M059J (cell line): Measurements from ENCODE around the gene SRP54. TPM values are rescaled to one million over a fixed set of nuclear protein-coding genes. Genes with fewer than 3 reads are reported as not detected.
"Not testable (repeated sequence)": the region's sequence is repeated elsewhere in the genome, so short reads cannot be mapped to it uniquely, and the experiment has no call there.

Experiments
- DNase-seq: peaks from one replicate; pipeline ENCODE4 v3.0.0-alpha.2; 2012; ENCODE audit warnings: low read depth
- total RNA-seq: library from RNA; depleted of rRNA; stranded (reverse); fragments of >200 nt; shearing (Covaris generic); gene quantifications from 2 replicates; pipeline ENCODE4 v1.2.3, GENCODE V29; 2014

The SRP54 gene
- total RNA-seq, 1 experiment from 2014 or later, result 110 TPM

DNA sequence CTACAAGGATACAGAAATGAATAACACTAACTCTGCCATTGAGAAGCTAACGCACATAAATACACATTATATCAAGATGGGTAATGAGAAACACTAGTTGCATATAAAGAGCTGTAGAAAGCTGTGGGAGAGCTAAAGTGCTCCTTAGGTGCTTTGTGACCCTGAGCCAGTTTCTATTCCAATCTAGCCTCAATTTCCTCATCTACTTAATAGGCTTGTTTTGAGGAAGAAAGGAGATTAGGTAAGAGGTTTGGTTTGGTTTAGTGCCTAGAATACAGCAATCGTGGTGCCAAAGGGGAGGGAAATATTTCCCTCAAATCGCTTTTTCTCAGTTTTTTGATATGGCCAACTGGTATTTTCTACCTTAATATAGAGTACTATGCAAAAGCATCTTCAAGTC lies 994 bp downstream of the SRP54 start:
- DNase-seq, result no peak

DNA sequence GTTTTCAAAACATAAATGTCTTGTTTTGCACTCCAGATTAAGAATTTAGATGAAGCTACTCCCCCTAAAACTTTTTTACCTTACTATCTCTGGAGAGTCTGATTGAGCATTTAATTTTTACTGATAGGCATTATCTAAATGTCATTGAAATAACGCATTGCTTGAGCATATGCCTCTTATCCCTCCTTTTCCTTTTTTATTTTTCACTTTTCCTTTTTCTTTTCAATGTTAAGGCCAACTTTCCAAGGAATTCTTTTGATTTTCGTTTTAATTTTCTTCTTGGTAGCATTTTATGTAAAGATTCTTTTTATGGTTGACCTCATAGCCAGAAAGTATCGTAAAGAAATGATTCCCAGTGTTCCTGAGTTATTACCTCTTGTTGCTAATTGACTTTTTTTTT lies 2.9 kb downstream of the SRP54 start:
- DNase-seq, result no peak

DNA sequence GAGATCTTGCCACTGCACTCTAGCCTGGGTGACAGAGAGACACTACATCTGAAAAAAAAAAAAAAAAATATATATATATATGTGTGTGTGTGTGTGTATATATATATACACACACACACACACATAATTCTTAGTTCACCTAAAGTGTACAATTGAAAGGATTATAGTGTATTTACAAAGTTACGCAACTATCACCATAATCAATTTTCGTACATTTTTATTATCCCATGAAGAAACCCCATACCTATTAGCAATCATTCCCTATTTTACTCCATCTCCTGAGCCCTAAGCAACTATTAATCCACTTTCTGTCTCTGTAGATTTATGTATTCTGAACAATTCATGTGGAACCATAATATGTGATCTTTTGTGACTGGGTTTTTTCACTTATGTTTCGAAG lies 4.4 kb downstream of the SRP54 start:
- no peak for DNase-seq

DNA sequence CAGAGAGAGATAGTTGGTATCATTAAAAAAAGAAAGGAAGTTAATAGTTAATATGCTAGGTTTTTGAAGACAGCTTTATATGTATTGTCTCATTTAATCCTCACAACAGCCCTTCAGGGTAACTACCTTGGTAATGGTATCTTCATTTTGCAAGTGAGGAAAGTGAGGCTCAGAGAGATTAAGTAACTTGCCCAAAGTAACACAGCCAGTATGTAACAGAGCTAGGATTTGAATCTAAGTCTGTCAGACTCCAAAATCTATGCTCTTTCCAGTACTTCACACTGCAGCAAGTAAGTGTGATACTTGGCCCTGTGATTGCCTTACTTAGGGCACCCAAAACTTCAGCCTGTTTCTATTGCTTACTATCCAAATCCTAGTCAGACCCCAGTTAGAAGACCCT lies 7.0 kb downstream of the SRP54 start:
- DNase-seq, result no peak

DNA sequence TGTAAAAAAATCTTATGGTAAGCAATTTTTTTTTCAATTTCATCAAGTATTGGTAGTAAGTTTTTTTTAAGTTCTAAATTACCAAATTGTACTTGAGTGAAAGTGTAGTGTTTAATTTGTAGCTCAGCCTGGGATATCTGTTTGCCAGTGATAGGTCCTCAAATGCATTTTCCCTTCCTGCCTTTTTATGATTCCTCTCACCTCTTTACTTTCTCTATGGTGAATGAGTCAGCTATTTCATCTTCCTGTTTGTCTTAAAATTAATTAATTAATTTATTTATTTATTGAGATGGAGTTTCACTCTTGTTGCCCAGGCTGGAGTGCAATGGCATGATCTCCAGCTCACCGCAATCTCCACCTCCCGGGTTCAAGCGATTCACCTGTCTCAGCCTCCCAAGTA lies 10.6 kb downstream of the SRP54 start:
- DNase-seq, result peak; percentile 15

DNA sequence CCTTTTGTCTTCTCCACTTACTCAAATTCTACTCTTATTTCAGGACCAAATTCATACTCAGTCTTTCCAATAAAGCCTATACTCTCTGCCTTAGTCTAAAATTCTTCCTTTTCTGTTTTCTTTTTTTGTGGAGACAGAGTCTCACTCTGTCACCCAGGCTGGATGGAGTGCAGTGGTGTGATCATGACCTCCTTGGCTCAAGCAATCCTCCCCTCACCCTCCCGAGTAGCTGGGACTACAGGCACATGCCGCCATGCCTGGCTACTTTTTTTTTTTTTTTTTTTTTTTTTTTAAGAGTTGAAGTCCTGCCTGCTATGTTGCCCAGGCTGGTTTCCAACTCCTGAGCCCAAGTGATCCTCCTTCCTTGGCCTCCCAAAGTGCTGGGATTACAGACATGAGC lies 11.9 kb downstream of the SRP54 start:
- no peak for DNase-seq

DNA sequence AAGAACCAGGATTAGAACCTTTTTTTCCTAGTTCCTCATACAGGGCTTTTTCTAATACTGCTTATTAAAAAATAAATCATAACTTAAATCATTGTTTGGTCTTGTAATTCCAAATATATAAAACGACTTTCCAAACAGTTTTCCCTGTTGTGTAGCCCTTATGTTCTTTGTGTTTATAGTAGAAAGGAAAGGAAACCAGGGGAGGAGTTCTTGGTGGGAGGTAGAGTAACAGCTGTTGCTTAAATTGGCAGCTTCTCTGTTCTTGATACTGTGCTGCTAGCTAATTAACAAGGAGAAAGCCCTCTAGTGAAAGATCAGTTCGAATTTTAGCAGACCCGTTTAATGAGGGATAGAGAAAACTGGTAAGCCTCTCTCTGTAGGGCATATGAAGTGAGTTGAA lies 15.0 kb downstream of the SRP54 start:
- no peak for DNase-seq

DNA sequence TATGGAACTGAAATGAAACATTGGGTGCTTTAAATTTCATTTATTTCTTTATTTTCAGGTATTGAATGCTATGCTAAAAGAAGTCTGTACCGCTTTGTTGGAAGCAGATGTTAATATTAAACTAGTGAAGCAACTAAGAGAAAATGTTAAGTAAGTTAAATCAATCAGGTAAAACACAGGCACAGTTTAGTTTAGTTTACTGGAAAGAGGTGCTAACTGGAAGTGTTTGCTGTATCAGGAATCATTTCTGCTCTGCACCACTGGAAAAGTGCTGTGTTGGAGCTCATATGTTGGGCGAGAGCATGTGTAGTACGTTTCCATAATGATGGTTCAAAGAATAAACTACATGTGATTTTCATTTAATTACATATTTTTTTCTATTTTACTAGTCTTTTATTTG lies 16.7 kb downstream of the SRP54 start:
- DNase-seq, result no peak

DNA sequence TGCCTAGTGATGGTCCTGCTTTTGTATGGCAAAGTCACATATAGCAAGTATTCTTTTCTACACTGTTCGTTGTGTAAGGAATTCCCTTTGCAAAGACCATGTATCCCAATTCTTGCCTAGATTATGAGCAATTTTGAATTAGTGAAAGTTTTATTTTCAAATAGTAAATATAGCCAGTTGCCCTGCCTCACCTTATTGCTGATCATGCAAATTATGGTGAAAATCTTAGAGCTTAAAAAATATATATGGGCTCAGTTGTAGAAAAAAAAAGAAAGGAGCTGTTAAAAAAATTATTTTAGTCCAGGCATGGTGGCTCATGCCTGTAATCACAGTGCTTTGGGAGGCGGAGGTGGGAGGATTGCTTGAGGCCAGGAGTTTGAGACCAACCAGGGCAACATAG lies 18.8 kb downstream of the SRP54 start:
- no peak for DNase-seq

DNA sequence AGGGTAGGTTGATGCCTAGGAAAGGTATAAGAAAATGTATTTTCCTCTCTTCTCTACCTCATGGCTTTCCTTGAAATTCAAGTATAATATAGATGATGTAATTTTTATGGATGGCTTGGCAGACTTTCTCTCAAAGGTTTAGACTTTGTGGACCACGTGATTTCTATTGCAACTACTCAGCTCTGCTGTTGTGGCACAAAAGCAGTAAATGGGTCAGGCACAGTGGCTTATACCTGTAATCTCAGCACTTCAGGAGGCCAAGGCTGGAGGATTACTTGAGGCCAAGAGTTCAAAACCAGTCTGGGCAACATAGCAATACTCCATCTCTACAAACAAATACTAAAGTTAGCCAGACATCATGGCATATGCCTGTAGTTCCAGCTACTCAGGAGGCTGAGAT lies 22.0 kb downstream of the SRP54 start:
- DNase-seq, result no peak

DNA sequence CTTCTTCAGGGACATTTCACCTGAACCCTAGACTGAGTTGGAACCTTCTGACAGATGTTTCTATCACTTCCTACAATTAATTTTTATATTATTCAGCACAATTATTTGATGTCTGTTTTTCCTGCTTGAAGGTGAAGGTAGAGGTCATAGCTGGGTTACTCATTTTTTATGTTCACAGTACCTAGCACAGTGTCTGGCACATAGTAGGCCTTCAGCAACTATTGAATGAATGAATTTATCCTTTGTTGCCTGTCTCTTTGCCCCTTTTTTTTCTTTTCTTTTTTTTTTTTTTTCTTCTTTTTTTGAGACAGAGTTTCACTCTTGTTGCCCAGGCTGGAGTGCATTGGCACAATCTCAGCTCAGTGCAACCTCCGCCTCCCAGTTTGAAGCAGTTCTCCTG lies 33.8 kb downstream of the SRP54 start:
- DNase-seq, result no peak

DNA sequence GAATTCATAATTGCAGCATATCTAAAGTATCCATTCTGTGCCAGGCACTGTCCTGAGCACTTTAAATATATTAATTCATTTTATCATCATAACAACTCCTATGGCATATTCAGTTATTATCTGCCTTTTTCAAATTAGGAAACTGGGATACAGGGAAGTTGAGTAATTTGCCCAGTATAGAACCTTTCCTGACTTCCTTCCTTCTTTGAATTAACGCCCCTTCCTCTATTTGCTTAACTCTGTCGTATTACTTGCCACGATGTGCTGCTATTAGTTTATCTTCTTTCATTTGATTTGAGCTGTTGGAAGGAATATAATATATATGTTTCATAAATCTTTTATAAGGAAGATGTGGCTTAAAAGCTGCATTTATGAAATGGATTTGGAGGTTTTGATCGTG lies 37.9 kb downstream of the SRP54 start:
- no peak for DNase-seq

DNA sequence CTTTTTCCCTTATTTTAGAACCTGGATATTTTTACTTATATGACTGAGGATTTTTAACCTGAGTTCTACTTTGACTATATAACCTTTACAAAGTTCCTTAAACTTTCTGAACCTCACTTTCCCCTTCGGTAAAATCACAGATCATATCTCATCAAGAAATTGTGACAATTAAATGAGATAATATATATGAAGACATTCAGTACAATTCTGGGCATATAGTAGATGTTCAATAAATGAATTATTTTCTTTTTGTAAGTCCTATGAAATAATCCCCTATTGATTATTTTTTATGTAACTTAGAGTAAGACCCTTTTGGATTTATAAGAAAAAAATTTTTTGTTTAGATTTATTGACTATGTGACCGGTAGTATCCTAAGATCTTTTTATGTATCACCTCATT lies 45.6 kb downstream of the SRP54 start:
- no peak for DNase-seq

DNA sequence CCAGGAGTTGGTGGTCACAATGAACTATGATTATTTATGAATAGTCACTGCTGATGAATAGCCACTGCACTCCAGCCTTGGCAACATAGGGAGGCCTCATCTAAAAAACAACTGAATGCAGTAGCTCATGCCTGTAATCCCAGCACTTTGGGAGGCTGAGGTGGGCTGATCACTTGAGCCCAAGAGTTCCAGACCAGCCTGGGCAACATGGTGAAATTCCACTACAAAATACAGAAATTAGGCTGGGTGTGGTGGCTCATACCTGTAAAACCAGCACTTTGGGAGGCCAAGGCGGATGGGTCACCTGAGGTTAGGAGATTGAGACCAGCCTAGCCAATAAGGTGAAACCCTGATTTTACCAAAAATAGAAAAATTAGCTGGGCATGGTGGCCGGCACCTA lies 49.8 kb downstream of the SRP54 start:
- DNase-seq, result no peak

DNA sequence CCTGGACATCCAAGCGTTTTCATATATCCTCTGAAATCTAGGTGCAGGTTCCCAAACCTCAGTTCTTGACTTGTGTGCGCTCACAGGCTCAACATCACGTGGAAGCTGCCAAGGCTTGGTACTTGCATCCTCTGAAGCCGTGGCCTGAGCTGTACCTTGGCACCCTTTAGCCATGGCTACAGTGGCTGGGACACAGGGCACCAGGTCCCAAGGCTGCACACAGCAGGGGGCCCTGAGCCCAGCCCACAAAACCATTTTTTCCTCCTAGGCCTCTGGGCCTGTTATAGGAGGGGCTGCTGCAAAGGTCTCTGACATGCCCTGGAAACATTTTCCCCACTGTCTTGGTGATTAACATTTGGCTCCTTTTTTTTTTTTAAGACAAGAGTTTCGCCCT lies 51.6 kb downstream of the SRP54 start:
- no peak for DNase-seq

DNA sequence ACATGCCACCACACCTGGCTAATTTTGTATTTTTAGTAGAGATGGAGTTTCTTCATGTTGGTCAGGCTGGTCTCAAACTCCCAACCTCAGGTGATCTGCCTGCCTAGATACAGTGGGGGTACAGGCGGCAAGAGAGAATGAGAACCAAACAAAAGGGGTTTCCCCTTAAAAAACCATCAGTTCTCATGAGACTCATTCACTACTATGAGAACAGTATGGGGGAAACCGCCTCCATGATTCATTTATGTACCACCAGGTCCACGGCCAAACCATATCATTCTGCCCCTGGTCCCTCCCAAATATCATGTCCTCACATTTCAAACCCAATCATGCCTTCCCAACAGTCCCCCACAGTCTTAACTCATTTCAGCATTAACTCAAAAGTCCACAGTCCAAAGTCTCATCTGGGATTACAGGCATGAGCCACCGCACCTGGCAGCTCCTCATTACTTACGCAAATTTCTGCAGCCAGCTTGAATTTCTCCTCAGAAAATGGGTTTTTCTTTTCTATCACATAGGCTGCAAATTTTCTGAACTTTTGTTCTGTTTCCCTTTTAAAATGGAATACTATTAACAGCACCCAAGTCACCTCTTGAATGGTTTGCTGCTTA lies 52.3 kb downstream of the SRP54 start:
- DNase-seq, result not testable (repeated sequence)

DNA sequence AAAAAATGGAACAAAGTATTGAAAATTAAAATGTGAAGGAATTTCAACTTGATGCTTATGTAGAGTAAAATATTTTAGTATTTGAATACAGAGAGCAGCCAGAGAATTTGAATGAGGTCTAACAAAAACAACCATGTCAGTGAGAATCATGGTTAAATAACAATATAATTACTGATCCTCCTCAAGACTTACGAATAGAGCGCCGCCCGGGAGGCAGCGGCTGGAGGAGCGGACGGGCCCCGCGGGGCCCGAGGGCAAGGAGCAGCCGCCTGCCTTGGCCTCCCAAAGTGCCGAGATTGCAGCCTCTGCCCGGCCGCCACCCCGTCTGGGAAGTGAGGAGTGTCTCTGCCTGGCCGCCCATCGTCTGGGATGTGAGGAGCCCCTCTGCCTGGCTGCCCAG lies 55.5 kb downstream of the SRP54 start:
- not testable (repeated sequence) for DNase-seq

DNA sequence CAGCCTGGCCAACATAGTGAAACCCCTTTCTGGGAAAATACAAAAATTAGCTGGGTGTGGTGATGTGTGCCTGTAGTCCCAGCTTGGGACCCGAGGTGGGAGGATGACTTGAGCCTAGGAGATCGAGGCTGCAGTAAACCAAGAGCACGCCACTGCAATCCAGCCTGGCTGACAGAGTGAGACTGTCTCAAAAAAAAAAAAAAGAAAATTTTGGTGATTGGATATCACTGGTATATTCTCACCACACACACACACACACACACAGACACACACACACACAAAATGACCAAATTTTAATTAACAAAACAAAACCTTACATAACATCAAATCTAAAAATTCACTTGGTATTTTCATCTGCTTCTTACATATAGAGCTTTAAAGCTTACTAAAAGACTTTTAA lies 59.8 kb downstream of the SRP54 start:
- no peak for DNase-seq

DNA sequence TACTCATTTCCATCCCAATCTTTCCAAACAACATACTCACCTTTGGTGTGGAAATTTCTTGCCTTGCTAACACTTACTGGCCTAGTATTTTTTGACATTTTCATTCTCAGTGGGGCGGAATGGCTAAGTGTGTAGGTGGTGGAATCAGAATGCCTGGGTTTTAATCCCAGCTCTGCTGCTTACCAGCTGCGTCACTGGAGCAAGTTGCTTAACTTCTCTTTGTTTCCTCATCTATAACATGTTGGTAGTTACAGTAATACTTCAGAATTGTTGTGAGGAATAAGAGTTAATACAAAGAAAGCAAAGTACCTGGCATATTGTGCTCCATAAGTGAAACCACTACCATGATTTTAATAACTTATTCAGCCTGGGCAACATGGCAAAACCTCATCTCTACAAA lies 60.3 kb downstream of the SRP54 start:
- no peak for DNase-seq

DNA sequence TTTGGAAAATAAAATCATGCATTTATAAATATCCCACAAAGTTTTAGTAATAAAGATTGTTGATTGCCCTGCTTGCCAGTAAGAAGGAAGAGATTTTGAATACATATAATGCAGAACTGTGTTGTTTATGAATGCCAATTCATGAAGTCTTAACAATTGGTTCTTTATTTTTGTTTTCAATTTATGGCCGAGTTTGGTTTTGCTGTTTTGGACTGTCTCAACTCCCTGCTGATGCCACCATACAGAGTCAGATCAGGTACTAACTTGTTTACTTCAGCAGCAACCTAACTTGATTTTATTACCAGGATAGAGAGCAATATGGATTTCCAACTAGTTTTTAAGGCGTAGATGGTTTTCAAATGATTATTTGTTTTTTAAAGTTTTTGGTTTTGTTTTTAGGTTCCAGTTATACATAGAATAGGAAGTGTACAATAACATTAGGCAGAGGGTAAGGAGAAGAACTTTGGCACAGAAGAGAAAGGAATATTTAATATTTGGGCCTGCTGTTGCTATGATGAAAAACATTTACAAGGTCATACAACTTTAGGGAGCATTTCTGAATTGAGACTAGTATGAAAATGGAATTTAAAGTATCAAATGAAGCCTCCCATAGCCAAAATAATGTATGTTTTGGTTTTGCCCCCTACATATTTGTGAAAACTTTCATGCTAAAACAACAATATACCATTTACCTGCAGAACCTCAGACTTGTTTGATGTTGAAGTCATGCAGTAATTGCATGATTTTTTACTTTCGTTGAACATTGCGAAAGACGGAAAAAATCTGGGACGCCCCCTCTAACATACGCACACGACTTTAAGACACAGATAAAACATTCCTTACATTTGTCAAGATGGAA lies 62.4 kb downstream of the SRP54 start:
- DNase-seq, result no peak

DNA sequence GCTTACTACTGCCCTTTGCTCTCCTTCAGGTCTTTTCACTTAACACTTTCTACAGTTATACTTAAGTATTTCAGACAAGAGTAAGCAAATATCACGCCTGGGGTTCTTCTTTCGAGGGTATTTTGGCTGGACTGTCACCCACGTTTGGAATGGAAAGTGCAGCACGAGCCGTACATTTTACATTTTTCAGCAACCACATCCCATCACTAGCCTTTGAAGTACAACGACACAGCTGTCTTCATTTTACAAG lies 62.9 kb downstream of the SRP54 start:
- no peak for DNase-seq

DNA sequence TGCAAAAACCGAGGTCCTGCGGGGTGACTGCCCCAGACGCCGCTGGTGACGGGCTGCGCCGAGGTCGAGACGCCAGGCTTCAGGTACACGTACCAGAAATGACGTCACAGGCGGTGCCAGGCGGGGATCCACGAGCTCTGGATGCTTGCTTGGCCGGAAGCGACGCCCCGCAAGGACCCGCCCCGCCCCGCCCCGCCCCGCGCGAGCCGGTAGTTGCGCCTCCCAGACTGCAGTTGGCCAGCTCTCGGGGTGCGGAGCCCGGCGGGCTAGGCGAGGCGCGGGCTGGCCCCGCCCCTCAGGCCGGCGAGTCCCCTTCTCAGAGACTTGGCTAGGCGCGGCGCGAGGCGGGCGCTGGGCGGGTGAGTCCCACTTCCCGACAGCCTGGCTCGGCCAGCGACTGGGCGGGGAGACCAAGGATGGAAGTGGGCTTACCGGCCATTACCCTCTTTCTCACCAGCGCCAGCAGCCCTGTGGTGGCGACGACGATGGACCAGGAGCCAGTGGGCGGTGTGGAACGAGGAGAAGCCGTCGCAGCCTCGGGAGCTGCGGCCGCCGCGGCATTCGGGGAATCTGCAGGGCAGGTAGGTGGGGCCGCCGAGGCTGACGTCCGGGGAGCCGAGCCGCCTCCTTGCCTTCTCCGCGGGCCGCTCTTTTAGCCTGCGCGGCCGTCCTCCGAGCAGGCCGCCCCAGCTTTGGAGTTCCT lies 63.4 kb downstream of the SRP54 start, which contains the start of gene FAM177A1:
Gene FAM177A1 (plus strand): TSS at position 225 of the 703 bp plus-strand sequence. CDS start 192 bp downstream, at position 417.
- DNase-seq, result peak; percentile 96
